Dedifferentiated amniotic fluid mesenchymal stem cell (primary cell): ENCODE data around the gene PISD.
"Not testable (repeated sequence)": the region's sequence is repeated elsewhere in the genome, so short reads cannot be mapped to it uniquely, and the experiment has no call there.

Experiments
- DNase-seq: peaks from one replicate; pipeline ENCODE4 v3.0.0-alpha.2; 2016; ENCODE audit errors: extremely low spot score

Gene PISD

GRCh38 chr22:31607696-31608095 lies 54.3 kb downstream of the PISD start:
- no peak for DNase-seq

DNA sequence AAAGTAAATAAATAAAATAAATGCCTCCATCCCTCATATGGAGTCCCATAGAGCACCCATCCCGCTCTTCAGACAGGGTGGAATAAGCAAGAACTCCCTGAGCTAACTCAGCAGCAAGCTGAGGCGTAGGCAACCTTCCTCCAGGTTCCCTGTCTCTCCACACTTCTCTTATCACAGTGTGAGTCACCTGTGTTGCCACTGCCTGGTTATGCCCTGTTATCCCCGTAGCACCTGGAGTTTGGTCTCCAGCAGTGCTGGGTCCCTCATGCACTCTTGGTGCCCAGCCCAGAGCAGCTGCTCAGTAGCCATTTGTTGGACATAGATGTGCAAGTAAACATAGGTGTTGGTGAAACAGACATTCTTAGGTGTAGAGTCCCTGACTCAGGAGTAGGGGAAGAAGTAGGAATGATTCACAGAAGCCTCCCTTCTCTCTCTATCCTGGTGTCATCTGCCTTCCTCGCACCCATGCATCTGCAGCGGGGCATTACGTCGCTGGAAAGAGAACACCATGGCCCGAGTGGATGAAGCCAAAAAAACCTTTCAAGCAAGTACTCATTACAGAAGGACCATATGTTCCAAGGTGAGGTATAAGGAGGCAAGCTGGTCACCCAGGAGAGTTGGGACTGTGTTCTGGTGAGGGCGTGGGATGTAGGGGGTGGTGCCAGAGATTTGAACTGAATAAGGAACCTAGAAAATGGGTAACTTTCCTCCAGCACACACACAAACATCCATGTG lies 56.0 kb downstream of the PISD start:
- DNase-seq, result no peak

- DNase-seq, result no peak
Observed at GRCh38 chr22:31604746-31605705, 57.0 kb downstream of the PISD start.

GRCh38 chr22:31604137-31604705 lies 57.8 kb downstream of the PISD start:
- no peak for DNase-seq

DNA sequence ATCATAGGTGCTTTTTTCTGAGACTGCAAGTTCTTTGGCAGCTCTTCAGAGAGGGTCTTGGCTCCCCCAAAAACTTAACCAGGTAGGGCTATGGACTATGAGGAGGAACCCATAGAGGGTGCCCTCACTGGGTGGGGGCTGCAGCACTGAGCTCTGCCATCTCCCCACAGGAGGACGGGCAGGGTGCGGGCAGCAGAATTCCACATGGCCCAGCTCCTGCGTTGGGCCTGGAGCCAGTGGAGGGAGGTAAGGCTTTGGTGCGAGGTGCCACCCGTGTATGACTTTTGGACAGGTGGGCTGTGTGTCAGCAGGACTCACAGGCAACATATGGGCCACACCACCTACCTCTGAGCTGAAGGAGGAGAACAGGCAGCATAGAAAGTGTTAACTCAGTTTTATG lies 58.4 kb downstream of the PISD start:
- no peak for DNase-seq

GRCh38 chr22:31603081-31603525 lies 58.9 kb downstream of the PISD start:
- no peak for DNase-seq

GRCh38 chr22:31602259-31602952 lies 59.6 kb downstream of the PISD start:
- DNase-seq, result peak; percentile 84

DNA sequence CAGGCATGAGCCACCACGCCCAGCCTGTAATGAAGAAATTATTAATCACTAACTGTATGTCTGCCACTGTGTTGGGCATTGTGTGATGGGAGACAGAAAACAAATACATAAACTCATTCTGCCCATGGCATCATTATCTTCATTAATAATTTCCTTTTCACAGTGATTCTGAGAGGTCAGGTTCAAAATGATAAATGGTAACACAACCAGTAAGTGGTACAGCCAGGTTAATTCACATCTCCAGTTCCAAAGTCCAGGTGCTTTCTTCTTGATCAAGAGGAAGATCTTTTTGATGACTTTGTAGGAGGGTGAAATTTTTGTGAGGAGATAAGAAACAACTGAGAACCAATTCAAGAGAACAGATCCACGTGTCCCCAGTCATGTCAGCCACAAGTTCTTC lies 66.7 kb downstream of the PISD start:
- no peak for DNase-seq

DNA sequence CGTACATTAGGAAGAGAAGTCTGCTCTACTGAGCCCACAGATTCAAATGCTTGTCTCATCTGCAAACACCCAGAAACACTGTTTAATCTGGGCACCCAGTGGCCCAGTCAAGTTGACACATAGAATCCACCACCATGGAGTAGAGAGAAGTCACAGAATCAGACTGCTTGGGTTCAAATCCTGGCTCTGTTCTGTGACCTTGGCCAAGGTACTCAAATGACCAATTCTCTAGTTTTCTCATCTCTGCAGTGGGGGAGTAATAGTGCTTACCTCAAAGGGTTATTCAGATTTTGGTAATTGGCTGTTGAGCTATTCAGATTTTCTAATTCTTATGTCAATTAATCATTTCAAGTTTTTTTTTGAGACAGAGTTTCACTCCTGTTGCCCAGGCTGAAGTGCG lies 71.9 kb downstream of the PISD start:
- DNase-seq, result not testable (repeated sequence)

DNA sequence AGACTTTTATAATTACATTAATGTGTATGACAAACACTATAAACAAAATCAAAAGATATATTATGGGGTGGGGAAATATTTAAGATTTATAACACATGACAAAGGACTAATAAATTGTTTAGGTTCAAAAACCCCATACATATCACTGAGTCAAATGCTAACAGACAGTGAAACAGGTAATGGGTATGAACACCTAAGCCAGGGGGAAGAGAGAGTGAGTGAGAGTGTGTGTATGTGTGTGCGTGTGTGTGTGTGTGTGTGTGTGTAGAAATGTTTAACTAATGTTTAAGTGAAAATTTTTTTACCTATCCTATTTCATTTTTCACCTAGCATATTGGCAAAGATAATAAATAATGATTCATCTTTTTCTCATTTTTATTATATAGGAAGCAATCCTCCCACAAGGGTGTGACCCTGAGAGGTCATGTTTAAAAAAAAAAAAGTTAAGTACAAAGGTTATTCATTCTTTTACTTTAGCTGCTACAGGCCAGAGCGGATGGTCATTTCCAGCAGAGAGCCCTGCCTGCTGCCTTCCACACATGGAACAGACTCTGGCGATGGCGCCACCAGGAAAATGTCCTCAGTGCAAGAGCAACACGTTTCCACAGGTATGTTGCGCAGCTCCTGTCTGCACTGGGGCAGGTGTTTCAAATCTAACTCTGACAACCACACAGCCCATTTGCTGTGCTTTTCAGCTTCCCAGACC lies 72.9 kb downstream of the PISD start:
- no peak for DNase-seq

DNA sequence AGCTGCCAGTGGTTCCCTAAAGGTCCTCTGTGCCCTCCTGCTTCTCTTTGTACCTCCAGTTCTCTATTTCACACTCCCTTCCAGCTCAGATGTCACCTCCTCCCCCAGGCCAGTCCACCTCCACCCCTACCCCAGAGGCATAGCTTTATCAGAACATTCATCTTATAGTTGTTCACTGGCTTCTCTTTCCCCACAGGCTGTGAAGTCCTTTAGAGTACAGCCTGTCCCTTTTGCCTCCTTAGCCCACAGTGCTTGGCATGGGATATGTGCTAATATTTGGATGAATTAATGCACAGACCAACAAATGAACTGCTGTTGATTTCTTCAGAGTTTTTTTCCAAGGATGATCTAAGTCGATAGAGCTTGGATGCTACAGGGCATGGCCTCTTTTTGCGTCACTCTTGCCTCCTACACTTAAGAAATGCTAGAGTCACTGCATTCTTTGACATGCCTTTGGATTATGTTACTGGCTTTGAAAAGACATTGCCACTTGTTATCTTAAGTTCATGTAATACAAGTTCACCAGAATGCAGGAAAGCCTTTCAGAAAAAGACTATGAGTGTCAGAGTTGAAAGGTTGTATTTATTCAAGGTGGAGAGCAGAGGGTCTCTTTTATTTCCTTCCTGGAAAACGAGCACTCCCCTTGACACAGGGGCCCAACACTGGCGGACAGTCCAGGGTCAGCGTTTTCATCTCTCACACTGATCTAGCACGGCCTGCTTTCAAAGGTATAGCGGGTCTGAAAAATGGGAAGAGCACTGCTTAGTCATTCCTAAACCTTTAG lies 75.7 kb downstream of the PISD start:
- peak; percentile 83 for DNase-seq

- no peak for DNase-seq
Observed at GRCh38 chr22:31585161-31585859, 76.7 kb downstream of the PISD start.

GRCh38 chr22:31584804-31585160 lies 77.2 kb downstream of the PISD start:
- DNase-seq, result no peak

DNA sequence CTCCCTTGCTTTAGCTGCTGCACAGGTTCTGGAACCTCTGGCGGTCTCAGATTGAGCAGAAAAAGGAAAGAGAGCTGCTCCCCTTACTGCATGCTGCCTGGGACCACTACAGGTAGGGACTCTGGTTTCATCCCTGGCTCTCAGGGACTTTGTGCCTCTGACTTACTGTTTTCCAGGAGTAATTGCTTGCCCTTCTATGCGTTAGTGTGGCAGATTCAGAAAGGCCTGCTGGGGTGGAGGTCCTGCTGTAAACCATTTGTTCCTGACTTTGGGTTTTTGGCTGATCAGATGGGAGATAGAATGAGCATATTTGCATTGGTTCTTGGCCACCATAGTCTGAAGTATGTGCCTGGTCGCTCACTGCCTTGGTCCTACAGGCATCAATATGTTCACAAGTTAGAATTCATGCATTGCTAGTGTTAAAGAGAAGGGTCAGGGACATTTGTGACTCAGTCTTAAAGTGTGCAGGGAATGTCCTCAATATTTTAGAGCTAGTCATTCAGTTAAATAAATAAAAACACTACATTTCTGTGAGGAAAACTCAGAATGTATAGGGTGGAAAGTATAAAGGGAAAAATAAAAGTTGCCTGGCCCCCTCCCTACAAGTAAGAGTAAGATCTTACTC lies 78.0 kb downstream of the PISD start:
- DNase-seq, result peak; percentile 27

DNA sequence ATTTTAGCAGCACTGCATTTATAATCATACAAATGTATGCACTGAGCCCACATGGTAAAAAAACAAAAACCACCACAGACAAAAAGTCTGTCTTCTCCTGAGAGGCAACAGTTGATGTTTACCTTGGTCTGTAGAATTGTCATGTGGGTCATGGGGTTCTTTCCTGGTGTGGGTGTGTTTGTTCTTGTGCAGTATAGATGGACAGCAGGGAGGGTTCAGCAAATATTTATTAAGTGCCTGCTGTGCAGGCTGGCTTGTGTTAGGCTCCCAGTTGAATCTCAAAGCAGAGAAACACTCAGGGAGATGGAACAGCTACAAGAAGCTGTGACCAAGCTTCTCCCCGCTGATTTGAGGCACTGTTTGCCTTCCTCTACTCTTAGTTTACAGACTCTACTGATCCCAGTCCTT lies 82.2 kb downstream of the PISD start:
- no peak for DNase-seq

- no peak for DNase-seq
Observed at GRCh38 chr22:31578171-31578570, 83.8 kb downstream of the PISD start.

GRCh38 chr22:31577711-31578110 lies 84.3 kb downstream of the PISD start:
- no peak for DNase-seq

DNA sequence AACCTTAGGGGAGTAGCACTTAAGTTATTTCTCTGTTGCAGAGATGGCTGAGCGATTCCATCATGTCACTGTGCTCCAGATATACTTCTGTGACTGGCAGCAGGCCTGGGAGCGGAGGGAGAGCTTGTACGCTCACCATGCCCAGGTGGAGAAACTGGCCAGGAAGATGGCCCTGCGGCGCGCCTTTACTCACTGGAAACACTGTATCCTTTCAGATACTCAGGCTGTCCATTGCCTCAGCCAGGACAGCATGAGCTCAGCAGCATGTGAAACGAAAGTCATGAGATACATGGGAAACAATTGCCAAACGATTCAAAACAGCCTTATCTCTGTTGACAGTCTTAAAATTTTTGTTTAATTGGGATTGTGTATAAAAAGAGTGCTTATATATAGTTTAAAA lies 86.8 kb downstream of the PISD start:
- no peak for DNase-seq

GRCh38 chr22:31574055-31574670 lies 87.9 kb downstream of the PISD start:
- no peak for DNase-seq
